ENCODE results near the gene ATF5. TPM values are rescaled to one million over a fixed set of nuclear protein-coding genes. Genes with fewer than 3 reads are reported as not detected.

ATF5 gene
- total RNA-seq, 2 donors from 2014 or later: 4.7 to 12.2 TPM

- ATAC-seq (no peak), DNase-seq (no peak)
- WGBS, 2 donors: 79 to 90% methylated on average over 12 to 13 of the region's 13 CpGs
- H3K9me3 ChIP-seq: no peaks in the 10 kb centered on the region
- H3K4me1 ChIP-seq: peaks cover 17% of the 10 kb centered on the region
- no peak overlapping the region for H3K27ac ChIP-seq
- intact Hi-C loops (cut with DNase I): loop anchor here (5.0 kb wide), 1 partner anchor 45 kb away; no protein-coding TSS in a partner anchor
- H3K36me3 ChIP-seq (replicated peaks in 1 of 2; ENCODE audit: insufficient read depth in 1 of 2, low read depth in 2 of 2): no peaks in the 10 kb centered on the region
- no peaks in the 10 kb centered on the region for H3K27me3 ChIP-seq
- no peak overlapping the region for H3K4me3 ChIP-seq
- TF ChIP-seq CTCF (IDR thresholded peaks at IDR 0.05): no peak
- TF ChIP-seq POLR2A (IDR thresholded peaks at IDR 0.05): no peak
Measured at GRCh38 chr19:49977076-49977475, 48.1 kb downstream of the ATF5 start.

GRCh38 chr19:49977881-49978280, 48.9 kb downstream of the ATF5 start:
- ATAC-seq (no peak), DNase-seq (no peak)
- Histone ChIP-seq H3K36me3 (replicated peaks in 1 of 2; ENCODE audit: insufficient read depth in 1 of 2, low read depth in 2 of 2) (no peaks in the 10 kb centered on the region), H3K4me3 (no peak overlapping the region), H3K27ac (no peak overlapping the region), H3K27me3 (no peaks in the 10 kb centered on the region), H3K4me1 (peaks cover 18% of the 10 kb centered on the region), H3K9me3 (no peaks in the 10 kb centered on the region)
- intact Hi-C loops (cut with DNase I): loop anchor here (5.0 kb wide), 1 partner anchor 46 kb away; no protein-coding TSS in a partner anchor
- 88 to 93% methylated on average over 15 to 18 of the region's 18 CpGs for WGBS, 2 donors
- no peak for TF ChIP-seq CTCF (IDR thresholded peaks at IDR 0.05)
- TF ChIP-seq POLR2A (IDR thresholded peaks at IDR 0.05): no peak

GRCh38 chr19:49978324-49978723, 49.3 kb downstream of the ATF5 start:
- Histone ChIP-seq H3K9me3 (no peaks in the 10 kb centered on the region), H3K4me3 (no peak overlapping the region), H3K27me3 (no peaks in the 10 kb centered on the region), H3K36me3 (replicated peaks in 1 of 2; ENCODE audit: insufficient read depth in 1 of 2, low read depth in 2 of 2) (no peaks in the 10 kb centered on the region), H3K4me1 (peaks cover 21% of the 10 kb centered on the region), H3K27ac (no peak overlapping the region)
- TF ChIP-seq CTCF (IDR thresholded peaks at IDR 0.05) (no peak), POLR2A (IDR thresholded peaks at IDR 0.05) (no peak)
- ATAC-seq (no peak), DNase-seq (no peak)
- intact Hi-C loops (cut with DNase I): loop anchor here (5.0 kb wide), 1 partner anchor 46 kb away; no protein-coding TSS in a partner anchor
- WGBS, 2 donors: 81 to 86% methylated on average over 9 to 11 of the region's 11 CpGs

- Histone ChIP-seq H3K4me3 (no peak overlapping the region), H3K27me3 (no peaks in the 10 kb centered on the region), H3K9me3 (no peaks in the 10 kb centered on the region), H3K4me1 (peaks cover 25% of the 10 kb centered on the region), H3K27ac (peak overlapping the region in 2 of 4 donors; percentile 43 to 61), H3K36me3 (replicated peaks in 1 of 2; ENCODE audit: insufficient read depth in 1 of 2, low read depth in 2 of 2) (peaks cover 0 to 2% of the 10 kb centered on the region in 2 donors)
- 39 to 45% methylated on average over 17 to 21 of the region's 21 CpGs for WGBS, 2 donors
- no peak for TF ChIP-seq CTCF (IDR thresholded peaks at IDR 0.05)
- TF ChIP-seq POLR2A (IDR thresholded peaks at IDR 0.05): no peak
- DNase-seq (peak in 2 of 4 donors; percentile 19 to 59), ATAC-seq (peak; percentile 52)
- intact Hi-C loops (cut with DNase I): no loop called here
Measured at GRCh38 chr19:49981603-49982593, 52.9 kb downstream of the ATF5 start.

Small RNAs within 50 kb of the gene (microRNA-seq; reads per million reads assigned to microRNA genes)
- gene MIR4750 (ENCODE audit: borderline number of aligned reads in 2 of 2, borderline replicate concordance in 2 of 2): 0.47 to 0.90 reads per million in 2 donors

Other genes starting within 250 kb of the ATF5 start
- gene ADM5, start 239.6 kb upstream of the ATF5 start, total RNA-seq: 1 to 10 TPM in 1 of 2 donors, not detected in 1; 1.6 TPM
- 1 to 10 TPM in 1 of 2 donors, under 1 TPM in 1; 0.66 to 3.4 TPM for gene CPT1C, start 238.1 kb upstream of the ATF5 start, total RNA-seq
- gene TSKS, start 165.9 kb upstream of the ATF5 start, total RNA-seq: under 1 TPM in 1 of 2 donors, not detected in 1; 0.52 TPM
- gene AP2A1, start 162.2 kb upstream of the ATF5 start, total RNA-seq: 10 to 100 TPM; 43.5 to 45.9 TPM
- 10 to 100 TPM in 1 of 2 donors, 1 to 10 TPM in 1; 8.9 to 24.1 TPM for gene FUZ, start 115.9 kb upstream of the ATF5 start, total RNA-seq
- 10 to 100 TPM; 15.8 to 16.9 TPM for gene MED25, start 110.9 kb upstream of the ATF5 start, total RNA-seq
- gene PTOV1, start 78.0 kb upstream of the ATF5 start, total RNA-seq: 10 to 100 TPM; 69.0 to 70.2 TPM
- 100 to 1,000 TPM in 1 of 2 donors, 10 to 100 TPM in 1; 59.7 to 122 TPM for gene PNKP, start 61.6 kb upstream of the ATF5 start, total RNA-seq
- 10 to 100 TPM in 1 of 2 donors, 1 to 10 TPM in 1; 7.5 to 20.1 TPM for gene AKT1S1, start 51.9 kb upstream of the ATF5 start, total RNA-seq
- gene TBC1D17, start 51.5 kb upstream of the ATF5 start, total RNA-seq: 10 to 100 TPM; 25.9 to 37.6 TPM
- gene IL4I1, start 32.3 kb upstream of the ATF5 start, total RNA-seq: under 1 TPM in 1 of 2 donors, not detected in 1; 0.52 TPM
- 10 to 100 TPM; 17.9 to 21.8 TPM for gene NUP62, start 299 bp downstream of the ATF5 start, total RNA-seq
- 10 to 100 TPM in 1 of 2 donors, 1 to 10 TPM in 1; 1.3 to 12.5 TPM for gene SIGLEC11, start 32.0 kb downstream of the ATF5 start, total RNA-seq
- 10 to 100 TPM; 32.7 to 33.3 TPM for gene VRK3, start 96.2 kb downstream of the ATF5 start, total RNA-seq
- 1 to 10 TPM; 4.9 to 5.4 TPM for gene ZNF473, start 96.8 kb downstream of the ATF5 start, total RNA-seq
- not detected for gene IZUMO2, start 234.1 kb downstream of the ATF5 start, total RNA-seq